NCI-H1105 (cell line): ENCODE data around the gene RINT1.
"Not testable (repeated sequence)": the region's sequence is repeated elsewhere in the genome, so short reads cannot be mapped to it uniquely, and the experiment has no call there.

ENCODE experiments used
- DNase-seq: peaks from one replicate; lab custom pipeline; 2025; lab: John Stamatoyannopoulos, UW

RINT1 gene

GRCh38 chr7:105531792-105532671 lies at the start of gene RINT1:
Gene RINT1 (plus strand): TSS chr7:105532201. CDS start chr7:105532316, 115 bp downstream.
- peak; percentile 91 for DNase-seq

GRCh38 chr7:105487579-105488571 lies 44.1 kb upstream of the RINT1 start:
- DNase-seq = no peak

- DNase-seq = no peak
These were observed 42.6 kb upstream of the RINT1 start for GRCh38 chr7:105489409-105489808.

GRCh38 chr7:105493196-105493922 lies 38.6 kb upstream of the RINT1 start:
- DNase-seq = no peak

GRCh38 chr7:105493923-105494315 lies 38.1 kb upstream of the RINT1 start:
- no peak for DNase-seq

GRCh38 chr7:105496521-105496920 lies 35.5 kb upstream of the RINT1 start:
- no peak for DNase-seq

- DNase-seq = no peak
These were observed 35.0 kb upstream of the RINT1 start for GRCh38 chr7:105497016-105497415.

GRCh38 chr7:105502173-105502572 lies 29.8 kb upstream of the RINT1 start:
- no peak for DNase-seq

GRCh38 chr7:105512415-105512814 lies 19.6 kb upstream of the RINT1 start:
- no peak for DNase-seq

- DNase-seq = no peak
These were observed 19.0 kb upstream of the RINT1 start for GRCh38 chr7:105512926-105513526.

GRCh38 chr7:105515610-105516009 lies 16.4 kb upstream of the RINT1 start:
- DNase-seq = not testable (repeated sequence)

- no peak for DNase-seq
These were observed 12.6 kb upstream of the RINT1 start for GRCh38 chr7:105519353-105519752.

- not testable (repeated sequence) for DNase-seq
These were observed 11.4 kb upstream of the RINT1 start for GRCh38 chr7:105520620-105521019.

- peak; percentile 71 for DNase-seq
These were observed 10.8 kb upstream of the RINT1 start for GRCh38 chr7:105521027-105521716.

- DNase-seq = peak; percentile 84
These were observed 10.1 kb upstream of the RINT1 start, which contains the start of gene PUS7 for GRCh38 chr7:105521717-105522463. Gene PUS7 (minus strand): TSS chr7:105522271. CDS start chr7:105508512, 13,759 bp downstream.

GRCh38 chr7:105524423-105524822 lies 7.6 kb upstream of the RINT1 start:
- DNase-seq = not testable (repeated sequence)

- no peak for DNase-seq
These were observed 7.2 kb upstream of the RINT1 start for GRCh38 chr7:105524840-105525239.

- not testable (repeated sequence) for DNase-seq
These were observed 4.3 kb upstream of the RINT1 start for GRCh38 chr7:105527737-105528136.

GRCh38 chr7:105530126-105530525 lies 1.9 kb upstream of the RINT1 start:
- DNase-seq = no peak

- DNase-seq = no peak
These were observed 1.5 kb upstream of the RINT1 start for GRCh38 chr7:105530546-105530945.
